ENCODE data around the gene SYNC.
A peak's percentile ranks its signal among the peaks of the same experiment; 100 is the strongest.
"Not testable (repeated sequence)": the region's sequence is repeated elsewhere in the genome, so short reads cannot be mapped to it uniquely, and the experiment has no call there.

The SYNC gene

DNA sequence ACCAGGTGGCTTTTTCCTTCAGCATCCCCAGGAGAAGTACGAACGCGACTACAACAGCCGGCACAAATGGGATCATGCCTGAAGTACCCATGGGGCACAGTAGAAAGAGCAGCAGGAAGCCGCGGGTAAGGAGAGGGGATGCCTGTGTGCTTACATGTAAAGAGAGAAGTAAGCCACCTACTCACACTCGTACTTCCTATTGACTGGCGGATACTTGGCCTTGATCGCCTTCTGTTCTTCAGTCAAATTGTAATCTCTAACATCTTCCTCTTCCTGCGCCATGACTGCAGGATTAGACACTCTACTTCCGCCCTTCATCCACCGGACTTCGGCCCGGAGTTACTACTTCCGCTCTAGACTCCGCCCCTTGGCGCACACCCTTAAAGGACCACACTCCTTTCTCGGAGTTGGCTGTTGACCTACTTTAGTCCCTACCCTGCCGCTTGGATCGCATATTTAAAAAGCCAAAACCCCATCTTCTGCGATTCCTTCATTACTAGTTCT, 52.3 kb downstream of the SYNC start, which contains the start of gene ZBTB8OS:
Gene ZBTB8OS (minus strand): TSS at position 303 of the 504 bp plus-strand sequence. CDS start 21 bp downstream, at position 282.
- FAIRE-seq (no peak), DNase-seq (ENCODE audit: insufficient read length) (peak; percentile 68)
- peak; percentile 97 for TF ChIP-seq POLR2AphosphoS5 (IDR thresholded peaks at IDR 0.05; ENCODE audit: low read depth, low read length)
- peak; percentile 77; the same call in 1 of the 2 replicates for TF ChIP-seq TAF1 (IDR thresholded peaks at IDR 0.05; ENCODE audit: borderline replicate concordance, low read depth, low read length)
- TF ChIP-seq POLR2A (IDR thresholded peaks at IDR 0.05; ENCODE audit: low read depth, low read length), result peak; percentile 94

DNA sequence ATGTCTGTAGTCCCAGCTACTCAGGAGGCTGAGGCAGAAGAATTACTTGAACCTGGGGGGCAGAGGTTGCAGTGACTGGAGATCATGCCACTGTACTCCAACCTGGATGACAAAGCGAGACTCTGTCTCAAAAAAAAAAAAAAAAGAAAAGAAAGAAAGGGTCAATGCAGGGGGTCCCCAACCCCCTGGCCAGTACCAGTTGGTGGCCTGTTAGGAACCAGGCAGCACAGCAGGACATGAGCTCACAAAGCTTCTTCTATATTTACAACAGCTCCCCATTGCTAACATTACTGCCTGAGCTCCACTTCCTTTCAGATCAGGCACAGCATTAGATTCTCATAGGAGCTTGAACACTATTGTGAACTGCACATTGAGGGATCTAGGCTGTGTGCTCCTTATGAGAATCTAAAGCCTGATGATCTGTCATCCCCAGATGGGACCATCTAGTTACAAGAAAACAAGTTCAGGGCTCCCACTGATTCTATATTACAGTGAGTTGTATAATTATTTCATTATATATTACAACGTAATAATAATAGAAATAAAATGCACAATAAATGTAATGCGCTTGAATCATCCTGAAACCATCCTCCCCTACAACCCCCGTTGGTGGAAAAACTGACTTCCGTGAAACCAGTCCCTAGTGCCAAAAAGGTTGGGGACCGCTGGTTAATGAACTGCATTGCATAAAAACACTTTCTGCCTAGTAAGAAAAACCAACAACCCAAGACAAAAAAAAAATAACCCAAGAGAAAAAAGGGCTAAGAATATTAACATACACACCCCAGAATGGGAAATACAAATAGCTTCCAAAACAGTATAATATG, 55.0 kb downstream of the SYNC start:
- DNase-seq (ENCODE audit: insufficient read length) (no peak), FAIRE-seq (no peak)
- TF ChIP-seq POLR2AphosphoS5 (IDR thresholded peaks at IDR 0.05; ENCODE audit: low read depth, low read length) (no peak), POLR2A (IDR thresholded peaks at IDR 0.05; ENCODE audit: low read depth, low read length) (no peak)

DNA sequence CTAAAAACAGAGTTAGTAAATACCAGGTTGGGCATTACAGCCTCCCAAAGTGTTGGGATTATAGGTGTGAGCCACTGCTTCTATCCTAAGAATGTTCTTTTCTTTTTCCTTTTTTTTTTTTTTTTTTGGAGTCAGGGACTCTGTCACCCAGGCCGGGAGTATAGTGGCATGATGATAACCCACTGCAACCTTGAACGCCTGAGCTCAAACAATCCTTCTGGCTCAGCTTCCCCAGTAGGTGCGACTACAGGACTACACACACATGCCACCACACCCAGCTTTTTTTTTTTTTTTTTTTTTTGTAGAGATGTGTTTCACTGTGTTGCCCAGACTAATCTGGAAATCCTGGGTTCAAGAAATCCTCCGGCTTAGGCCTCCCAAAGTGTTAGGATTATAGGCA, 58.1 kb downstream of the SYNC start:
- DNase-seq (ENCODE audit: insufficient read length) (no peak), FAIRE-seq (no peak)
- TF ChIP-seq POLR2A (IDR thresholded peaks at IDR 0.05; ENCODE audit: low read depth, low read length), result no peak
- no peak for TF ChIP-seq TAF1 (IDR thresholded peaks at IDR 0.05; ENCODE audit: borderline replicate concordance, low read depth, low read length)
- no peak for TF ChIP-seq POLR2AphosphoS5 (IDR thresholded peaks at IDR 0.05; ENCODE audit: low read depth, low read length)

DNA sequence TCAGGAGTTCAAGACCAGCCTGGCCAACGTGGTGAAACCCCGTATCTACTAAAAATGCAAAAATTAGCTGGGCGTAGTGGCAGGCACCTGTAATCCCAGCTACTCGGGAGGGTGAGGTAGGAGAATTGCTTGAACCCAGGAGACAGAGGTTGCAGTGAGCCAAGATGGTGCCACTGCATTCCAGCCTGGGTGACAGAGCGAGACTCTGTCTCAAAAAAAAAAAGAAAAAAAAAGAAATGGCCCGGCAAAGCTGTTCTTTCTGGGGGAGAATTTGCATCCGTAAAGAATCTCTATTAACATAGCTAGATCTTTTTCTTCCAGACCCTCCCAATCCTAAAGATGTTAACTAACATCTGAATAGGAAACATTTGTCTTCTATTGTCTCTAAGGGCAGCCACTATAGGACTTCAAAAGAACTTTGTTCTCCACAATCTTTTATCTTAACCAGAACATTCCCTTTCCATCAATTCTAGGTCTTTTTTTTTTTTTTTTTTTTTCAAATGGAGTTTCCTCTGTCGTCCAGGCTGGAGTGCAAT, 60.2 kb downstream of the SYNC start:
- not testable (repeated sequence) for DNase-seq (ENCODE audit: insufficient read length); FAIRE-seq

DNA sequence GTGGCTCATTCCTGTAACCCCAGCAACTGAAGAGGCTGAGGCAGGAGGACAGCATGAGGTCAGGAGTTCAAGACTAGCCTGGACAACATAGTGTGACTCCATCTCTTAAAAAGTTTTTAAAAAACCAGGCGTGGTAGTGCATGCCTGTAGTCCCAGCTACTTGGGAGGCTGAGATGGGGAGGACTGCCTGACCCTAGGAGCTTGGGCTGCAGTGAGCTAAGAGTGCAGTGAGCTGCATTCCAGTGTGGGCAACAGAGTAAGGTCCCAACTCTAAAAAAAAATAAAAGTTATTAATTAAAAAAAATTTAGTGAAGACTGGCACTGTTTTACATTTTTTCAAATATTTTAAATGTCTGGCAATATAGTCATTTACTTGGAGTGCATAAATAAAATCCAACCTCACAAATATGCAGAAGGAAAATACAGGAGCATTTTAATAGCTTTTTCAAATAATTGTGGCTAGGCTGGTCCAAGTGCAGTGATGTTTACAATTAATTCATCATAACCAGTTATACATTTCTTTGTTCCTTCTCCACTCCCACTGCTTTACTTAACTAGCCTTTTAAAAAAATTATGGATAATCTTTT, 63.0 kb downstream of the SYNC start:
- DNase-seq (ENCODE audit: insufficient read length), result no peak
- TF ChIP-seq POLR2AphosphoS5 (IDR thresholded peaks at IDR 0.05; ENCODE audit: low read depth, low read length) (no peak), TAF1 (IDR thresholded peaks at IDR 0.05; ENCODE audit: borderline replicate concordance, low read depth, low read length) (no peak), POLR2A (IDR thresholded peaks at IDR 0.05; ENCODE audit: low read depth, low read length) (no peak)
- FAIRE-seq, result no peak

GRCh38 chr1:32636914-32637645, 65.5 kb downstream of the SYNC start:
- TF ChIP-seq POLR2A (IDR thresholded peaks at IDR 0.05; ENCODE audit: low read depth, low read length) (no peak), TAF1 (IDR thresholded peaks at IDR 0.05; ENCODE audit: borderline replicate concordance, low read depth, low read length) (no peak), POLR2AphosphoS5 (IDR thresholded peaks at IDR 0.05; ENCODE audit: low read depth, low read length) (no peak)
- FAIRE-seq (no peak), DNase-seq (ENCODE audit: insufficient read length) (no peak)

GRCh38 chr1:32635508-32636277, 66.9 kb downstream of the SYNC start:
- no peak for TF ChIP-seq POLR2A (IDR thresholded peaks at IDR 0.05; ENCODE audit: low read depth, low read length)
- no peak for FAIRE-seq
- no peak for DNase-seq (ENCODE audit: insufficient read length)

DNA sequence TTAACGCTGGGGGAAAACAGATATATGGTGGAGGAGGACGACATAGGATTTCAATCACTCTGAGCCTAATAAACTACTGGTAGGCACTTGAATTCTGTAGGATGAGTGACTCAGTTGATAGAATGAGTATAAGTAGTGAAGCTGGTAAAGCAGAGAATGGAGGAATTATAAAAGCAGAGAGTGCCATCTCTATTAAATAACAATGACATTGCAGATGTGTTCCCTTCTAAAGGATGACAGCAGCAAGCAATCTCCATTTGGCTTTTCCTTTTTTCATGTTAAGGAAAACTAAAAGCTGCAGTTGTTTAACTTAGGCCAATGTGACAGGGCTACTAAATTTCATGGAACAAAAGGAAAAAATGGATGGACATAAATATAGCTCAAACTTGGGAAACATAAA, 69.7 kb downstream of the SYNC start:
- no peak for TF ChIP-seq TAF1 (IDR thresholded peaks at IDR 0.05; ENCODE audit: borderline replicate concordance, low read depth, low read length)
- TF ChIP-seq POLR2AphosphoS5 (IDR thresholded peaks at IDR 0.05; ENCODE audit: low read depth, low read length), result no peak
- TF ChIP-seq POLR2A (IDR thresholded peaks at IDR 0.05; ENCODE audit: low read depth, low read length), result no peak
- DNase-seq (ENCODE audit: insufficient read length) (no peak), FAIRE-seq (no peak)

GRCh38 chr1:32630173-32630572, 72.4 kb downstream of the SYNC start:
- FAIRE-seq; DNase-seq (ENCODE audit: insufficient read length): not testable (repeated sequence)
